ENCODE data around the gene ACE2.

DNA sequence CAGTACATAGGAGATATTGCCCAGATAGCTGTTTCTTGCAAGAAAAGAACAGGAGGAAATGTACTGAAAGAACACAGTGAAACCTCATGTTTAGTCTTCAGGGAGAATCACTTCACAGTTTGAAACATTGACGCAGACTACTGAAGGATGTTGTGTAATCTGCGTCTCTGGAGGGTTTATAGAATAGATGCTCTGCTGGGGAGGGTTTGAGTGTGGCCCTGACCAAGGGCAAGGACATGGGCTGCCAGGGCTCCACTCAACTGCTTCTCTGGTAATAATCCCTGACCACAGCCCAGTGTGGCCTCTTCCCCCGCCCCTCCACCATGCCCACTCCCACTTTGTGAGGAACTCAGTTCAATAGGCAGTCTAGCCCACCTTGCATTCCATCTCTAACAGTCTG lies 15.8 kb upstream of the ACE2 start:
- no peak for TF ChIP-seq CTCF (IDR thresholded peaks at IDR 0.05; ENCODE audit: low read length)
- TF ChIP-seq EZH2phosphoT487 (IDR thresholded peaks at IDR 0.05; ENCODE audit: low read length), result no peak

Measured in MM.1S (cell line).